SK-N-SH (cell line): ENCODE results near the gene HARS2. TPM values are rescaled to one million over a fixed set of nuclear protein-coding genes. Genes with fewer than 3 reads are reported as not detected.

ENCODE experiments used
- CTCF ChIA-PET: fragments of 300-600, 350-600 bp; formaldehyde crosslinking; extraction: SDS; loops from one replicate; lab custom pipeline; 2021; lab: Yijun Ruan, JAX
- POLR2A ChIA-PET: fragments of 350-600 bp; sonication (Branson Sonifier 250); formaldehyde crosslinking; extraction: SDS; loops from one replicate; lab custom pipeline; 2020; ENCODE audit warnings: antibody characterized with exemption, inconsistent platforms; lab: Yijun Ruan, JAX
- DNase-seq: peaks from one replicate; pipeline ENCODE4 v3.0.0; 2012
- H2AFZ ChIP-seq: fragments of 200-600 bp; sonication (generic); 2 replicates; pipeline ENCODE4 v1.8.1; 2016; ENCODE audit warnings: antibody characterized with exemption, mild to moderate bottlenecking, low read depth
- H3F3A ChIP-seq: fragments of 200-600 bp; sonication (generic); replicated peaks from 2 replicates; pipeline ENCODE3; 2016; ENCODE audit warnings: antibody characterized with exemption, mild to moderate bottlenecking; ENCODE audit not compliant: insufficient read depth
- H3K27ac ChIP-seq, 2 experiments: fragments of 200-500 bp in 1 of 2; fragments of 200-600 bp in 1 of 2; sonication (Bioruptor generic) in 1 of 2; sonication (generic), shearing (Covaris generic) in 1 of 2; 2 replicates each; pipeline versions ENCODE4 v1.5.1 to v1.6.1; 2014 to 2016; ENCODE audit warnings: low read depth in 2 of 2, inconsistent platforms in 1 of 2, low read length in 1 of 2, mild to moderate bottlenecking in 1 of 2, mixed read lengths in 1 of 2
- H3K27me3 ChIP-seq: fragments of 200-600 bp; sonication (generic), shearing (Covaris generic); 2 replicates; pipeline ENCODE4 v1.6.1; 2016; ENCODE audit warnings: mixed run types; ENCODE audit not compliant: insufficient read depth
- H3K36me3 ChIP-seq, 2 experiments: fragments of 200-500 bp in 1 of 2; fragments of 200-600 bp in 1 of 2; sonication (Bioruptor generic) in 1 of 2; sonication (generic) in 1 of 2; replicated peaks in 1 of 2; 2 replicates each; pipeline versions ENCODE3 to v1.5.1; 2014 to 2016; ENCODE audit warnings: low read length in 1 of 2, mild to moderate bottlenecking in 1 of 2; ENCODE audit not compliant: insufficient read depth in 2 of 2, control insufficient read depth in 1 of 2
- H3K4me1 ChIP-seq, 2 experiments: fragments of 200-500 bp in 1 of 2; fragments of 200-600 bp in 1 of 2; sonication (Bioruptor generic) in 1 of 2; sonication (generic), shearing (Covaris generic) in 1 of 2; 2 replicates each; pipeline versions ENCODE4 v1.5.1 to v1.6.1; 2014 to 2016; ENCODE audit warnings: low read depth in 1 of 2, low read length in 1 of 2, mixed run types in 1 of 2; ENCODE audit not compliant: insufficient read depth in 2 of 2, control insufficient read depth in 1 of 2
- H3K4me2 ChIP-seq: fragments of 200-600 bp; sonication (generic), shearing (Covaris generic); 2 replicates; pipeline ENCODE4 v1.6.1; 2017; ENCODE audit warnings: mixed run types
- H3K4me3 ChIP-seq, 2 experiments: fragments of 200-500 bp in 1 of 2; fragments of 200-600 bp in 1 of 2; sonication (Bioruptor generic) in 1 of 2; sonication (generic), shearing (Covaris generic) in 1 of 2; 2 replicates each; pipeline versions ENCODE4 v1.5.1 to v1.8.1; 2014 to 2016; ENCODE audit warnings: low read depth in 2 of 2, inconsistent platforms in 1 of 2, low read length in 1 of 2, mild to moderate bottlenecking in 1 of 2, mixed read lengths in 1 of 2, moderate library complexity in 1 of 2
- H3K79me2 ChIP-seq: fragments of 200-600 bp; sonication (generic); 2 replicates; pipeline ENCODE4 v1.8.1; 2017; ENCODE audit warnings: mild to moderate bottlenecking; ENCODE audit not compliant: insufficient read depth
- H3K9ac ChIP-seq: fragments of 200-600 bp; sonication (generic); 2 replicates; pipeline ENCODE4 v1.6.1; 2017; ENCODE audit warnings: mixed run types
- H3K9me2 ChIP-seq: fragments of 200-600 bp; sonication (generic); 2 replicates; pipeline ENCODE4 v1.6.1; 2017; ENCODE audit warnings: mixed run types
- H3K9me3 ChIP-seq: fragments of 200-600 bp; sonication (generic); 2 replicates; pipeline ENCODE4 v1.6.1; 2017; ENCODE audit warnings: mixed run types, mild to moderate bottlenecking, moderate library complexity
- H4K20me1 ChIP-seq: fragments of 200-600 bp; sonication (generic); 2 replicates; pipeline ENCODE4 v1.6.1; 2017; ENCODE audit warnings: mild to moderate bottlenecking, mixed run types; ENCODE audit not compliant: insufficient read depth
- CHD2 ChIP-seq: fragments of 150-350 bp; IDR thresholded peaks from 2 replicates; pipeline ENCODE4 v1.6.1; 2018; ENCODE audit warnings: low read length; ENCODE audit not compliant: partially characterized antibody
- CTCF ChIP-seq: fragments of 200-600 bp; sonication (generic); IDR thresholded peaks from 2 replicates; pipeline ENCODE4 v1.6.1; 2017; ENCODE audit warnings: antibody characterized with exemption, mild to moderate bottlenecking, moderate library complexity
- FOSL2 ChIP-seq: IDR thresholded peaks from 2 replicates; pipeline ENCODE4 v1.4.0; 2012; ENCODE audit warnings: low read depth, mild to moderate bottlenecking, moderate library complexity, borderline replicate concordance
- MXI1 ChIP-seq: IDR thresholded peaks from 2 replicates; pipeline ENCODE4 v1.6.1; 2012; ENCODE audit warnings: mild to moderate bottlenecking, low read depth, low read length, improper control_type of control experiment
- PBX3 ChIP-seq: IDR thresholded peaks from 2 replicates; pipeline ENCODE4; 2012
- POLR2AphosphoS5 ChIP-seq: IDR thresholded peaks from 2 replicates; pipeline ENCODE4 v1.6.1; 2012; ENCODE audit warnings: low read depth, low read length
- REST ChIP-seq: IDR thresholded peaks from 2 replicates; pipeline ENCODE4 v1.6.1; 2012; ENCODE audit warnings: mild to moderate bottlenecking, low read depth, low read length, moderate library complexity
- RFX5 ChIP-seq: IDR thresholded peaks from 2 replicates; pipeline ENCODE4 v1.6.1; 2012; ENCODE audit warnings: mild to moderate bottlenecking, improper control_type of control experiment, low read length
- TAF1 ChIP-seq: IDR thresholded peaks from 2 replicates; pipeline ENCODE4 v1.6.1; 2012; ENCODE audit warnings: low read depth, mild to moderate bottlenecking, low read length, moderate library complexity, borderline replicate concordance
- TCF12 ChIP-seq: IDR thresholded peaks from 2 replicates; pipeline ENCODE4 v1.4.0; 2012
- TEAD4 ChIP-seq: IDR thresholded peaks from 2 replicates; pipeline ENCODE4 v1.4.0; 2012; ENCODE audit warnings: mild to moderate bottlenecking, borderline replicate concordance; ENCODE audit not compliant: insufficient read depth
- YY1 ChIP-seq: IDR thresholded peaks from 2 replicates; pipeline ENCODE4 v1.4.0; 2012; ENCODE audit warnings: low read depth, mild to moderate bottlenecking
- WGBS: methylation state at CpG from one replicate; pipeline ENCODE4 v1.1.6; 2017; ENCODE audit warnings: low lambda C conversion rate; 5-methylcytosine and 5-hydroxymethylcytosine counted together
- polyA plus RNA-seq, 3 experiments: library from polyadenylated mRNA; depleted of rRNA; stranded (reverse); fragments of >200 nt; gene quantifications; 2 replicates each; pipeline ENCODE4 v1.2.3, GENCODE V29; 2012

Gene HARS2
- polyA plus RNA-seq, 1 of the 3 experiments (the other 2 are of a cell fraction): 40.8 TPM

GRCh38 chr5:140677947-140678346, 13.3 kb upstream of the HARS2 start (continued):
- TF ChIP-seq CTCF (no peak), TCF12 (no peak), YY1 (no peak)
- TF ChIP-seq, all 33 proteins: peak for 0

- no peaks in the 10 kb centered on the region for H4K20me1 ChIP-seq
- no peak overlapping the region for H2AFZ ChIP-seq
- no peak overlapping the region for H3K4me3 ChIP-seq
- H3F3A ChIP-seq: no peaks in the 10 kb centered on the region
- H3K9ac ChIP-seq: no peak overlapping the region
- H3K27ac ChIP-seq: no peak overlapping the region
- ChIA-PET CTCF (interaction anchor here (1.0 kb wide), 1 partner anchor 41 kb away, joined by 3 read pairs; no protein-coding TSS in a partner anchor), POLR2A (no interaction called here)
- H3K4me2 ChIP-seq: no peak overlapping the region
- H3K9me2 ChIP-seq: no peaks in the 10 kb centered on the region
- H3K27me3 ChIP-seq: no peaks in the 10 kb centered on the region
- no peaks in the 10 kb centered on the region for H3K4me1 ChIP-seq
- 95% methylated on average over 7 of the region's 7 CpGs for WGBS
- DNase-seq: no peak
- H3K36me3 ChIP-seq: peaks cover 34 to 72% of the 10 kb centered on the region in 2 experiments
- H3K79me2 ChIP-seq: peaks cover 12% of the 10 kb centered on the region; the same call in 1 of the 2 replicates
- TF ChIP-seq POLR2AphosphoS5 (no peak), PBX3 (no peak), REST (no peak), TAF1 (no peak), MXI1 (no peak), YY1 (no peak), FOSL2 (no peak), TEAD4 (no peak), RFX5 (no peak), CHD2 (no peak)
- no peaks in the 10 kb centered on the region for H3K9me3 ChIP-seq
Observed at GRCh38 chr5:140678993-140679392, 12.3 kb upstream of the HARS2 start.
